ENCODE results near the gene CLIC3. TPM values are rescaled to one million over a fixed set of nuclear protein-coding genes. Genes with fewer than 3 reads are reported as not detected.

Gene CLIC3
- total RNA-seq, 1 experiment from 2014 or later = not detected

DNA sequence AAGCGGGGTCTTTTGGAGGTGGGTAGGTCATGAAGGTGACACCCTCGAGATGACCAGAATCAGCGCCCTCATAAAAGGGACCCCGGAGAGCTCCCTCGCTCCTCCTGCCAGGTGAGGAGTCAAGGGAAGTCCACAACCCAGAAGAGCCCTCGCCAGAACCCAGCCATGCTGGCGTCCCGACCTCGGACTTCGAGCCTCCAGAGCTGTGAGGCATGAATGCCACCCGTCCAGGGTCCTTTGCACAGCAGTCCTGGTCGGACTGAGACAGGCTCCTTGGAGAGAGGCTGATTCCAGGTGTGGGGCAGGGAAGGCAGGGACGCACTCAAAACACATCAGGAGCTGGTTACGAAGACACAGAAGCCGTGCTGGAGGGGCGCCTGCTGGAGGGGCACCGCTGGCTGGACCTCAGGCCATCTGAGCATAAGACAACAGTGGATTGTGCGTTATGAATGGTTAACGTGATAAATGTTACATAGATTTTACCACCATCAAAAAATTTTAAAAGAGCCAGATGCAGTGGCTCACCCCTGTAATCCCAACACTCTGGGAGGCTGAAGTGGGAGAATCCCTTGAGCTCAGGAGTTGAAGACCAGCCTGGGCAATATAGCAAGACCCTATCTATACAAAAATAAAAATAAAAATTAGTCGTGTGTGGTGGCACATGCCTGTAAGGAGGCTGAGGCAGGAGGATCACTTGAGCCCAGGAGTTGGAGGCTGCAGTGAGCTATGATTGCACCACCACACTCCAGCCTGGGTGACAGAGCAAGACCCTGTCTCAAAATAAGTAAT is 5.7 kb upstream of the CLIC3 start:
- no peak for DNase-seq (ENCODE audit: low spot score)
- ChIA-PET POLR2A (ENCODE audit: low non-redundant PET) (no interaction called here), CTCF (interaction anchor here (1.2 kb wide), 1 partner anchor 34 kb away, joined by 3 read pairs; no protein-coding TSS in a partner anchor)
- no peaks in the 10 kb centered on the region for H3K9me3 ChIP-seq (ENCODE audit: low read depth, low read length, poor library complexity, severe bottlenecking)
- no peaks in the 10 kb centered on the region for H3K27me3 ChIP-seq (replicated peaks; ENCODE audit: insufficient read depth, low read depth, low read length, poor library complexity)
- no peak overlapping the region for H3K4me3 ChIP-seq (ENCODE audit: low read depth, low read length, poor library complexity, severe bottlenecking)
- no peaks in the 10 kb centered on the region for H3K36me3 ChIP-seq (ENCODE audit: insufficient read depth, low read length, poor library complexity, severe bottlenecking)
- no TSS peak for BruUV-seq (replicated peaks)
- H3K27ac ChIP-seq (ENCODE audit: low read depth, low read length, poor library complexity, severe bottlenecking) = no peak overlapping the region
- H3K4me1 ChIP-seq (ENCODE audit: insufficient read depth, low read length, poor library complexity, severe bottlenecking) = no peaks in the 10 kb centered on the region
- intact Hi-C loops (cut with micrococcal nuclease; ENCODE audit: unreplicated experiment) = no loop called here
- TF ChIP-seq EZH2 (IDR thresholded peaks at IDR 0.05; ENCODE audit: borderline replicate concordance, low read depth, low read length, poor library complexity, severe bottlenecking) = no peak
- TF ChIP-seq, protein P1, sequence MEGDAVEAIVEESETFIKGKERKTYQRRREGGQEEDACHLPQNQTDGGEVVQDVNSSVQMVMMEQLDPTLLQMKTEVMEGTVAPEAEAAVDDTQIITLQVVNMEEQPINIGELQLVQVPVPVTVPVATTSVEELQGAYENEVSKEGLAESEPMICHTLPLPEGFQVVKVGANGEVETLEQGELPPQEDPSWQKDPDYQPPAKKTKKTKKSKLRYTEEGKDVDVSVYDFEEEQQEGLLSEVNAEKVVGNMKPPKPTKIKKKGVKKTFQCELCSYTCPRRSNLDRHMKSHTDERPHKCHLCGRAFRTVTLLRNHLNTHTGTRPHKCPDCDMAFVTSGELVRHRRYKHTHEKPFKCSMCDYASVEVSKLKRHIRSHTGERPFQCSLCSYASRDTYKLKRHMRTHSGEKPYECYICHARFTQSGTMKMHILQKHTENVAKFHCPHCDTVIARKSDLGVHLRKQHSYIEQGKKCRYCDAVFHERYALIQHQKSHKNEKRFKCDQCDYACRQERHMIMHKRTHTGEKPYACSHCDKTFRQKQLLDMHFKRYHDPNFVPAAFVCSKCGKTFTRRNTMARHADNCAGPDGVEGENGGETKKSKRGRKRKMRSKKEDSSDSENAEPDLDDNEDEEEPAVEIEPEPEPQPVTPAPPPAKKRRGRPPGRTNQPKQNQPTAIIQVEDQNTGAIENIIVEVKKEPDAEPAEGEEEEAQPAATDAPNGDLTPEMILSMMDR (conservative IDR thresholded peaks at IDR 0.05; ENCODE audit: low read depth, low read length) = no peak

DNA sequence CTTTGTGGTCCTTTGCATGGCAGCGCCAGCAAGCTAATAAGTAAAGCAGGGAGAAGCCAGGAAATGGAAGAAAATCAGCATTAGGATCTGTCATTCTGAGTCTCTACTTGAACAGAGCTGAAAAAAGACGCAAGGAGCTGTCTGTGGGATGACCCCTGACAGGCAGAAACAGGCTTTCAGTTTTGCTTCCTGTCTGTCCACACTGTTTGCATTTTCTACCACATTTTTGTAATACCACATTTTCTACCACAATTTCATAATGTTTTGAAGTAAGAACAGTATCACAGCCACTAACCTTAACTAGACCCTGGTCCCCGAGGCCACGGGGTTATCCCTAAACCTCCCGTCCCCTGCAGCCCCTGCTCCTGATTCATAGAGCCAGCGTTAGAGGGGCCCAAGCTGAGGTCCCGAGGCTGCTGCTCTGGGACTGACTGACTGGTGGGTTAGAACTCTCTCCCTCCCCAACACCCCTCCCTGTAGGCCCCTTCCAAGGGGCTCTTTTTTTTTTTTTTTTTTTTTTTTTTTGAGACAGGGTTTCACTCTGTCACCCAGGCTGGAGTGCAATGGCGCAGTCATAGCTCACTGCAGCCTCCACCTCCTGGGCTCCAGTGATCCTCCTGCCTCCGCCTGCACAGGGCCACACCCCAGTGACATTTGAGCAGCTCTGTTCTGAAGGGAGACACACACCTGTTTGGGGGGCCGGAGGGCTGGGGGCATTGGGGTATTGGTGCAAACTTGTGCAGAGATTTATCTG is 4.0 kb upstream of the CLIC3 start:
- intact Hi-C loops (cut with micrococcal nuclease; ENCODE audit: unreplicated experiment) = no loop called here
- no peaks in the 10 kb centered on the region for H3K36me3 ChIP-seq (ENCODE audit: insufficient read depth, low read length, poor library complexity, severe bottlenecking)
- ChIA-PET CTCF (no interaction called here), POLR2A (ENCODE audit: low non-redundant PET) (no interaction called here)
- TF ChIP-seq EZH2 (IDR thresholded peaks at IDR 0.05; ENCODE audit: borderline replicate concordance, low read depth, low read length, poor library complexity, severe bottlenecking) = no peak
- TF ChIP-seq, protein P1 (conservative IDR thresholded peaks at IDR 0.05; ENCODE audit: low read depth, low read length) = no peak
- H3K4me1 ChIP-seq (ENCODE audit: insufficient read depth, low read length, poor library complexity, severe bottlenecking) = peaks cover 13% of the 10 kb centered on the region
- H3K27me3 ChIP-seq (replicated peaks; ENCODE audit: insufficient read depth, low read depth, low read length, poor library complexity) = no peaks in the 10 kb centered on the region
- no peak for DNase-seq (ENCODE audit: low spot score)
- BruUV-seq (replicated peaks) = no TSS peak
- H3K27ac ChIP-seq (ENCODE audit: low read depth, low read length, poor library complexity, severe bottlenecking) = no peak overlapping the region
- H3K9me3 ChIP-seq (ENCODE audit: low read depth, low read length, poor library complexity, severe bottlenecking) = no peaks in the 10 kb centered on the region
- H3K4me3 ChIP-seq (ENCODE audit: low read depth, low read length, poor library complexity, severe bottlenecking) = no peak overlapping the region

DNA sequence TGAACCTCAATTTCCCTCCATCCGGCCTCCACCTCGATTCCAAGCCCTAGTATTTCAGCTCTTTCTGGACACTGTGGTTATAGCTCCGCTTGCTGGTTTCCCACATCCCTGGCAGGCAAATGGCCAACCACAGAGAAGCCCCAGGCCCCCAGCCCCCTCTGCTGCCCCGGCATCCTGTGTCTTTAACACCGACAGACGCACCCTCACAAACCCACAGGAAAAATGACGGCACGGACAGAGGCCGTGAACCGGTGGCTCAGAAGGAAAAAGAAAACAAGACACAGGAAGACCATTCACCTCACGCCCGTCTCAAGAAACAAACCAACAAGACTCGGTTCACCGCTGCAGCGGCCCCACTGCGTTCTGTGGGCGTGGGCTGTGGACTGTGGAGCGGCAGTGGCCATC is 1.5 kb upstream of the CLIC3 start:
- Histone ChIP-seq H3K4me1 (ENCODE audit: insufficient read depth, low read length, poor library complexity, severe bottlenecking) (peaks cover 26% of the 10 kb centered on the region), H3K9me3 (ENCODE audit: low read depth, low read length, poor library complexity, severe bottlenecking) (no peaks in the 10 kb centered on the region), H3K27ac (ENCODE audit: low read depth, low read length, poor library complexity, severe bottlenecking) (no peak overlapping the region), H3K4me3 (ENCODE audit: low read depth, low read length, poor library complexity, severe bottlenecking) (no peak overlapping the region), H3K36me3 (ENCODE audit: insufficient read depth, low read length, poor library complexity, severe bottlenecking) (peaks cover 7% of the 10 kb centered on the region), H3K27me3 (replicated peaks; ENCODE audit: insufficient read depth, low read depth, low read length, poor library complexity) (no peaks in the 10 kb centered on the region)
- no TSS peak for BruUV-seq (replicated peaks)
- intact Hi-C loops (cut with micrococcal nuclease; ENCODE audit: unreplicated experiment) = no loop called here
- ChIA-PET CTCF (no interaction called here), POLR2A (ENCODE audit: low non-redundant PET) (no interaction called here)
- DNase-seq (ENCODE audit: low spot score) = no peak
- TF ChIP-seq, protein P1 (conservative IDR thresholded peaks at IDR 0.05; ENCODE audit: low read depth, low read length) = no peak
- no peak for TF ChIP-seq EZH2 (IDR thresholded peaks at IDR 0.05; ENCODE audit: borderline replicate concordance, low read depth, low read length, poor library complexity, severe bottlenecking)

Measured in A673 (cell line).